Stomach (tissue), 9 donors: ENCODE measurements around the gene USP6NL. TPM values are rescaled to one million over a fixed set of nuclear protein-coding genes. Genes with fewer than 3 reads are reported as not detected.

Source experiments
- DNase-seq, 2 donors: peaks; one replicate each; pipeline versions ENCODE4 v3.0.0 to v3.0.0-alpha.2; 2013 to 2019
- H3K27ac ChIP-seq, 5 donors: fragments of 200-600 bp in 4 of 5; sonication (generic) in 4 of 5; one replicate each; pipeline ENCODE4 v1.5.1; 2013 to 2019; ENCODE audit warnings: mild to moderate bottlenecking in 1 of 5, moderate library complexity in 1 of 5
- H3K27me3 ChIP-seq, 3 donors: fragments of 200-600 bp; sonication (generic); one replicate each; pipeline ENCODE4 v1.5.1; 2017 to 2019; ENCODE audit warnings: mixed run types in 1 of 3
- H3K36me3 ChIP-seq, 4 donors: fragments of 200-600 bp; sonication (generic); 1 replicate in 3 of 4; 2 replicates in 1 of 4; pipeline ENCODE4 v1.5.1; 2016 to 2019
- H3K4me1 ChIP-seq, 4 donors: fragments of 200-600 bp; sonication (generic); one replicate each; pipeline ENCODE4 v1.5.1; 2016 to 2019
- H3K4me3 ChIP-seq, 4 donors: fragments of 200-600 bp; sonication (generic) in 3 of 4; one replicate each; pipeline ENCODE4 v1.5.1; 2016 to 2019; ENCODE audit warnings: mild to moderate bottlenecking in 1 of 4
- H3K9me3 ChIP-seq, 4 donors: fragments of 200-600 bp; sonication (generic); one replicate each; pipeline ENCODE4 v1.5.1; 2016 to 2019
- EP300 ChIP-seq: sonication (generic); formaldehyde crosslinking; IDR thresholded peaks from one replicate; pipeline ENCODE4 v1.6.1; 2017; ENCODE audit warnings: antibody characterized with exemption
- POLR2A ChIP-seq, 4 donors: fragments of 450-650 bp; IDR thresholded peaks; one replicate each; pipeline ENCODE4 v1.6.1; 2016; ENCODE audit warnings: antibody characterized with exemption in 4 of 4, control low read depth in 2 of 4, mild to moderate bottlenecking in 1 of 4, moderate library complexity in 1 of 4
- POLR2AphosphoS5 ChIP-seq, 3 donors: sonication (generic); formaldehyde crosslinking; IDR thresholded peaks; one replicate each; pipeline ENCODE4 v1.6.1; 2016; ENCODE audit warnings: antibody characterized with exemption in 3 of 3
- WGBS, 5 donors: extraction: QIAGEN DNeasy Blood & Tissue Kit in 3 of 5; methylation state at CpG; one replicate each; pipeline versions ENCODE4 v1.1.5 to v1.1.7; 2013 to 2018; 5-methylcytosine and 5-hydroxymethylcytosine counted together
- intact Hi-C: fragments of 100-400 bp; cut with DNase I; formaldehyde crosslinking; loops from one replicate; pipeline ENCODE4 v1.15.1; 2023; ENCODE audit warnings: low total_unique reads
- polyA plus RNA-seq, 3 donors: library from polyadenylated mRNA; stranded (reverse); fragments of 200-250 nt; gene quantifications; one replicate each; pipeline ENCODE4 v1.2.3, GENCODE V29; 2013
- total RNA-seq, 5 donors: library from RNA; depleted of rRNA; stranded (reverse); fragments of >200 nt; gene quantifications; one replicate each; pipeline versions ENCODE4 v1.1.0 to v1.2.3, GENCODE V29; 2014 to 2016
- TF ChIP-seq, protein P1 (sequence below), 7 experiments: fragments of 450-650 bp in 4 of 7; fragments of 200-600 bp in 3 of 7; sonication (generic) in 3 of 7; IDR thresholded peaks; one replicate each; pipeline ENCODE4 v1.5.1; 2016 to 2019; ENCODE audit warnings: antibody characterized with exemption in 7 of 7, control low read depth in 2 of 7, mild to moderate bottlenecking in 1 of 7
- donor health status: healthy with polysubstance abuse.
- donor health status: Bipolar disorder and iron deficiency.
- donor health status: healthy.

Gene USP6NL
- total and polyA plus RNA-seq, 8 donors = 4.7 to 31.5 (median 6.3) TPM

GRCh38 chr10:11435581-11435981 is 175.9 kb downstream of the USP6NL start:
- Histone ChIP-seq H3K4me3 (no peak overlapping the region), H3K27me3 (peaks cover 0 to 19% (median 0%) of the 10 kb centered on the region in 3 donors), H3K9me3 (no peaks in the 10 kb centered on the region), H3K27ac (no peak overlapping the region), H3K36me3 (no peaks in the 10 kb centered on the region), H3K4me1 (no peaks in the 10 kb centered on the region)
- intact Hi-C loops = no loop called here
- WGBS, 5 donors = 42 to 52% (median 45%) methylated on average over 9 of the region's 9 CpGs
- TF ChIP-seq EP300 (no peak), POLR2A (IDR thresholded peaks at IDR 0.05) (no peak), POLR2AphosphoS5 (IDR thresholded peaks at IDR 0.05) (no peak)
- TF ChIP-seq, protein P1, sequence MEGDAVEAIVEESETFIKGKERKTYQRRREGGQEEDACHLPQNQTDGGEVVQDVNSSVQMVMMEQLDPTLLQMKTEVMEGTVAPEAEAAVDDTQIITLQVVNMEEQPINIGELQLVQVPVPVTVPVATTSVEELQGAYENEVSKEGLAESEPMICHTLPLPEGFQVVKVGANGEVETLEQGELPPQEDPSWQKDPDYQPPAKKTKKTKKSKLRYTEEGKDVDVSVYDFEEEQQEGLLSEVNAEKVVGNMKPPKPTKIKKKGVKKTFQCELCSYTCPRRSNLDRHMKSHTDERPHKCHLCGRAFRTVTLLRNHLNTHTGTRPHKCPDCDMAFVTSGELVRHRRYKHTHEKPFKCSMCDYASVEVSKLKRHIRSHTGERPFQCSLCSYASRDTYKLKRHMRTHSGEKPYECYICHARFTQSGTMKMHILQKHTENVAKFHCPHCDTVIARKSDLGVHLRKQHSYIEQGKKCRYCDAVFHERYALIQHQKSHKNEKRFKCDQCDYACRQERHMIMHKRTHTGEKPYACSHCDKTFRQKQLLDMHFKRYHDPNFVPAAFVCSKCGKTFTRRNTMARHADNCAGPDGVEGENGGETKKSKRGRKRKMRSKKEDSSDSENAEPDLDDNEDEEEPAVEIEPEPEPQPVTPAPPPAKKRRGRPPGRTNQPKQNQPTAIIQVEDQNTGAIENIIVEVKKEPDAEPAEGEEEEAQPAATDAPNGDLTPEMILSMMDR (IDR thresholded peaks at IDR 0.05) = no peak
- peak in 1 of 2 donors; percentile 26 for DNase-seq

DNA sequence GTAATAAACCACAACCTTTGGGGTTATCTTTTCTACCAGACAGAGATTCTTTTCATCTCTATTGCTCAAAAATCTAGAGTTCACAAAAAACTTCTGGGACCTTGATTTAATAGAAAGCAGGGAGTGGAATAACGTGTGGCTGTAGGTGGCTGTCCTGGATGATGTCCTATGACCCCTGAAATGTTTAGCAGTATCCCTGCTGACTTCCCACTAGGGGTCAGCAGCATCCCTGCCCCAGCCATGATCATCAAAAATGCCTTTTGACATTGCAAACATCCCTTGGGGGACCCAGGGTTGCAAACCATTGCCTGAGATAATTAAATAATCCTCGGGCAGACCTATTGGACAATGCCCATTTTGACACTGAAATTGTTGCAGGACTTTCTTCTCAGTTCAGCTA is 177.1 kb downstream of the USP6NL start:
- intact Hi-C loops = no loop called here
- WGBS, 5 donors = 36 to 60% (median 44%) methylated on average over 2 of the region's 2 CpGs
- no peak overlapping the region for H3K27ac ChIP-seq
- no peaks in the 10 kb centered on the region for H3K4me1 ChIP-seq
- H3K36me3 ChIP-seq = no peaks in the 10 kb centered on the region
- TF ChIP-seq EP300 (no peak), POLR2A (IDR thresholded peaks at IDR 0.05) (no peak), POLR2AphosphoS5 (IDR thresholded peaks at IDR 0.05) (no peak)
- TF ChIP-seq, protein P1 (IDR thresholded peaks at IDR 0.05) = no peak
- H3K9me3 ChIP-seq = peaks cover 0 to 11% (median 8%) of the 10 kb centered on the region in 4 donors
- H3K4me3 ChIP-seq = no peak overlapping the region
- peaks cover 0 to 19% (median 0%) of the 10 kb centered on the region in 3 donors for H3K27me3 ChIP-seq
- DNase-seq = no peak

GRCh38 chr10:11433657-11434056 is 177.8 kb downstream of the USP6NL start:
- no peak overlapping the region for H3K4me3 ChIP-seq
- intact Hi-C loops = no loop called here
- H3K27me3 ChIP-seq = peaks cover 0 to 19% (median 0%) of the 10 kb centered on the region in 3 donors
- WGBS, 5 donors = 84 to 92% (median 87%) methylated on average over 10 to 11 of the region's 11 CpGs
- no peaks in the 10 kb centered on the region for H3K36me3 ChIP-seq
- no peak for DNase-seq
- TF ChIP-seq EP300 (no peak), POLR2A (IDR thresholded peaks at IDR 0.05) (no peak), POLR2AphosphoS5 (IDR thresholded peaks at IDR 0.05) (no peak)
- TF ChIP-seq, protein P1 (IDR thresholded peaks at IDR 0.05) = no peak
- H3K27ac ChIP-seq = no peak overlapping the region
- H3K9me3 ChIP-seq = peaks cover 0 to 13% (median 11%) of the 10 kb centered on the region in 4 donors
- no peaks in the 10 kb centered on the region for H3K4me1 ChIP-seq

- peaks cover 0 to 8% (median 0%) of the 10 kb centered on the region in 3 donors for H3K27me3 ChIP-seq
- no peak for DNase-seq
- no peaks in the 10 kb centered on the region for H3K36me3 ChIP-seq
- no peaks in the 10 kb centered on the region for H3K4me1 ChIP-seq
- WGBS, 5 donors = 70 to 88% (median 79%) methylated on average over 4 of the region's 4 CpGs
- no peak for TF ChIP-seq EP300
- TF ChIP-seq, protein P1 (IDR thresholded peaks at IDR 0.05) = no peak
- TF ChIP-seq POLR2AphosphoS5 (IDR thresholded peaks at IDR 0.05) = no peak
- TF ChIP-seq POLR2A (IDR thresholded peaks at IDR 0.05) = no peak
- H3K4me3 ChIP-seq = no peak overlapping the region
- intact Hi-C loops = no loop called here
- H3K27ac ChIP-seq = no peak overlapping the region
- H3K9me3 ChIP-seq = peaks cover 0 to 13% (median 11%) of the 10 kb centered on the region in 4 donors
These were observed 180.3 kb downstream of the USP6NL start for GRCh38 chr10:11431216-11431555.
